HS-27A (cell line): ENCODE data around the gene ARL15.

Source experiments
- DNase-seq: peaks from one replicate; pipeline ENCODE4 v3.0.0-alpha.2; 2012; ENCODE audit warnings: low read depth, missing footprints

ARL15 gene

DNA sequence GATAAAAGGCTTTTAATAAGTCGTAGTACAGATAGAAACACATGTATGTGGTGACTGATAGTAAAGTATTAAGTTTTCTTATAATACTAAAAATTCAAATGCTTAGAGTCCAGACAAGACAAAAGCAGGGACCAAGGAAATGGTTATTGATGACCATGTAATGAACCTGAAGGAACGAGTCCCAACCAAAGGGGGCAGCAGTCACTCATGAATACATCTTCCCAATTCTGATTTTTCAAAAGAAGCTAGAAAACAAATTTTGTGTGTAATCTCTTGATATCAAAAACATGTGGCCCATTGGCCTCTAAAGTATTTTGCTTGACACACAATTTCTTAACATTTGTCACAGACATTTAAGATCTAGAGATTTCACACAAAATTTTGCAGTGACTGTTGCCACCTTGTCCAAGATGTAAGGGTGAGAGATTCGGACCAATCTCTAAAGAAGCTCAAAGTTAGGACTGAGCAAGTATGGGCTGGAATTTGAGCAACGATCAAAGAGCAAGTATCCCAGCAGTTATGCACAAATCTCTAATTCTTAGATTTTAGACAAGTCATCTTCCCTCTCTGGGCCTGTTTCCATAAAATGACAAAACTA lies 66.8 kb downstream of the ARL15 start:
- DNase-seq, result no peak

DNA sequence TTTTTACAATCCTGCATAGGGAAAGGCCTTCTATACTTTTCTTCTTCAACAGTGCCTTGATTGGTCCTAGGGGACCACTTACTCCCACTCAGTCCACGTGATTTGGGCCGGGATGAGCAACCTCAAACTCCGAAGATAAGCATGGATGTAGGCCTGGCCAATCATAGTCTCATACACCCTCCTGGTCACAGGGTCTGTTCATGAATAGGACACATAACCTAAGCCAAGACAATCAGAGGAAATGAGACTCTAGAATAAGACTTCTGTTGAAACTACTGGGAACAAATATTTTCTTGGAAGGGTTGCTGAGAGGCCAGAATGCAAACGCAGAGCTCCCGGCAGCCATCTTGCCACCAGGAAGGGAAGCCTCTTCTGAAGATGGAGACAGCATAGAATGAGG lies 68.1 kb downstream of the ARL15 start:
- no peak for DNase-seq

DNA sequence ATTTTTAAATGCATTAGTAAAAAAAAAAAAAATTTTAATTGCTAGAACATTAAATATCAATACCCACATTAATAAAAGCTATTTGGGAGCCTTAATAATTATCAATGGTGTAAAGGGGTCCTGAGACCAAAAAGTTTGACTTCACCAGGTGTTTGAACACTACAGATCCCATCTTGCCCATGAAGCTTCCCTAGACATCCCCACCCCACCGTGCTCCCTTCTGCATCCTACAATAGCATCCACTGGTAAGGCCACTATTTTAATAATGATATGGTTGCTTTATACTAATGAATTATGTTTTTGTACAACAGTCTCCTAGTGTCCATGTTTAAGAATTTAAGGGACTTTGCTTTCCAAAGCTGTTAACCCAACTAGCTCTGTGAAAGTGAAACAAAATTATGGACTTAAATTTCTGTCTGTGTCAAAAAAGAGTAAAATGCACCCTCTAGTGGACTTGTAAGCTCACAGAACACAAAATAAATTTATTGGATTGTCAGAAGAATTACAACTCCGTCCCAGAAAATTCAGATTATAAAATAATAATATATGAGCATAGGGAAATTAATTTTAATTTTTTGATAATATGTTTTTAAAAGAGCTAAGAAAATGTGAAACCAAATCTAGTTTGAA lies 76.0 kb downstream of the ARL15 start:
- DNase-seq, result no peak

DNA sequence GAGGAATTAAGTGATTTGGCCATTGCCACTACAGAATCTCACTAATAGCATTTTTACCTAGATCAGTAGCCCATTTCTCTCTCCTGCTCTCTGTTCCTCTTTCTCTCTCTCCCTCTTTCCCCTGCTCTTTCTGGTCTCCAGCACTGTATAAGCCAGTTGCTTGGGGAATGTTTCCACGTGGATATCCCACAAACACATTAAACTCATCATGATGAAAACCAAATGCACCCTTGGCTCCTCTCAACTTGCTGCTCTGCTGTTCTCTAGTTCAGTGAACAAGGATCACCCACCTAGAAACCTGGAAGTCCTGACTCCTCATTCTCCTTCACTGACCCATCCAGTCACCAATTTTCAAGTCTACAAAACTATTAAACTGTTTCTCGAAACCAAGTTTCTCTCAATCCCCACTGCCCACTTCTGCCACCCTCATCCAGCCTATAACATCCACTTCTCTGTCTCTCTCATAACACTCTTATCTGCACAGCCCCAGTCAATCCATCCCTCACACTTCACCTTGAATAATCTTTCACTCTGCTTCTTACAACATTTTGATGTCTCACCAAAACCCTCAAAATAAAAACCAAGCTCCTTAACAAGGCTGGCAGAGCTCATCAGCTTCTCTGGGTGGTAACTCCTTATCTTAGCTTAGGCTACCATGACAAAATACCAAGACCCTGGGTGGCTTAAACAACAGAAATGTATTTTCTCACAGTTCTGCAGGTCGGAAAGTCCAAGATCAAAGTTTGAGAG lies 79.3 kb downstream of the ARL15 start:
- no peak for DNase-seq

DNA sequence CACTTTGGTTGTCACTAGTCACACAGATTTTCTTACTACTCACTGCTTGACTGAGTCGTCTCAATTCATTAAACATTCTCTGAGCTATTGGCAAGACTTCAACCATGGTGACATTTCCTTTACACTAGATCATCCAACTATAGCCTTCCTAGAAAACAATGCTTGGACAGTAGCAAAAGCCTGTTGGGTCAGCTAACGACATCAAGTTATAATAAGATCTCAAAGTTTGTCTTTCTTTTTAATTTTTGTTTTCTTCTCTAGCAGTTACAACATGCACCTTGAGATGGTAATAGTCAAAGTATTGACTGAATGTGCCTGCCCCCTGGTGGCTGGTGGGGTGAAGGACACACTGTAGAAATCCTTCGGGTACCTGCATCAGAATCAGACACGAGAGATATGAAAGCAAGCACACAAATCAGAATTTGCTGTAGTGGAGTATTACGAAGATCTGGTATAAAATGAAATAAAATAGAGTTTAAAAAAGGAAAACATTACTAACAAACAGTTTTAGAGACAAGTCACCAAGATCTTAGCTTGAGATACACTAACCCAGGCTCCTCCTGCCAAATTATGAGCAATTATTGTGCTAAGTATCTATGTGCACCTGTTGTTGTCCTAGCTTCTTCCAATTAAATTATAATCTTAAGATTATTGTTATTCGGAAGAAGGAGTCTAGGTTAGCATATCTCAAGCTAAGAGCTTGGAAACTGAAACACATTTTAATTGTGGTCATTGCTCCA lies 81.2 kb downstream of the ARL15 start:
- no peak for DNase-seq

DNA sequence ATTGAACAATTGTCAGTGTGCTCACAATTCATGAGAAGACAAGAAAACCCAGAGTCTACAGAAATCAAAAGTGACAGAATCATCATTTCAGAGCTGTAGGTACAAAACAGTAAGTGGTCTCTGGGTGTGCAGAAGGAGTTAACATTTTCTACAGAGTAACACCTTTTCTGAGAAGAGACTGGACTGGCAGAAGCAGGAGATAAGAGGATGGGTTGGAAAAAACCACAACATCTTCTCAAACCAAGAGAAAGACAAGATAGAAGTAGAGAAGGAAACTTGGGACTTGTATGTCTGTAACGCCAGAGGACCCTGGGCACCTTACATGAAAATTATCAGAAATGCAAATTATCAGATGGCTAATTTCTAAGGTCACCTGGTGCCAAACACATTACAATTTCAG lies 82.6 kb downstream of the ARL15 start:
- no peak for DNase-seq

DNA sequence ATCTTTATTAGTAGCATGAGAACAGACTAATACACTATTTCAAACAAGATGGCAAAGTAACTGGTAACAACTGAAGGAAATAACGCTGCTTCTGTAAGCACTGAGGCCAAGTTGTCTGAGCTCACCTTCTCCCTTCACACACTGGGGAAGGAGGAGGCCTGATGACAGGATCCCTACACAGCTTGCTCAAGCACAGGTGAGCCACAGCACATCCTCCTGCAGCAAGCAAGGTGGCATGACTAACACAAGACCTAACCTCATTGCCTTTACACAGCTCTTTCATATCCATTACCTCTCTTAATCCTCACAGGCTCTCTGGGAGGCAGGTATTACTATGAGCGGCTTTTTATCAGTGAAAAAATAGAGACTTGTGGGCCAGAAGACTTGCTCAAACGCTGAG lies 83.3 kb downstream of the ARL15 start:
- DNase-seq, result no peak

DNA sequence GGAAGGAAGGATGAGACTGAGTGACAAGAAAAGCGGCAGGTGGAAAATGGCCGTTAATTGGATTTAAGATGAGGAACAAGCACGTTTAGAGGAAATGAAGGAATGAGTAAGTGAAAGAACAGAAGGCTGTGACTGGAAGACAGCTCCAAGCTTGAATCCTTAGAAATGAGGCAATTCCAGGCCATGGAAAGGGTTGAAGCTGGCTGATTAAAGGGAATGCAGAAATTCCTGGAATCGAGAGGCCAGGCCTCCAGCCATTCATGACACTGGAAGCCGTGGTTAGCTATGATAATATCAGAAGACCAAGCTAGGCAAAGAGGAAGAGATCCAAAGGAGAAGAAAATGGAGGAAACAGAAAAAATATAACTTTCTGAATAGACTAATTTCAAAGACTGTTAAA lies 84.2 kb downstream of the ARL15 start:
- no peak for DNase-seq

DNA sequence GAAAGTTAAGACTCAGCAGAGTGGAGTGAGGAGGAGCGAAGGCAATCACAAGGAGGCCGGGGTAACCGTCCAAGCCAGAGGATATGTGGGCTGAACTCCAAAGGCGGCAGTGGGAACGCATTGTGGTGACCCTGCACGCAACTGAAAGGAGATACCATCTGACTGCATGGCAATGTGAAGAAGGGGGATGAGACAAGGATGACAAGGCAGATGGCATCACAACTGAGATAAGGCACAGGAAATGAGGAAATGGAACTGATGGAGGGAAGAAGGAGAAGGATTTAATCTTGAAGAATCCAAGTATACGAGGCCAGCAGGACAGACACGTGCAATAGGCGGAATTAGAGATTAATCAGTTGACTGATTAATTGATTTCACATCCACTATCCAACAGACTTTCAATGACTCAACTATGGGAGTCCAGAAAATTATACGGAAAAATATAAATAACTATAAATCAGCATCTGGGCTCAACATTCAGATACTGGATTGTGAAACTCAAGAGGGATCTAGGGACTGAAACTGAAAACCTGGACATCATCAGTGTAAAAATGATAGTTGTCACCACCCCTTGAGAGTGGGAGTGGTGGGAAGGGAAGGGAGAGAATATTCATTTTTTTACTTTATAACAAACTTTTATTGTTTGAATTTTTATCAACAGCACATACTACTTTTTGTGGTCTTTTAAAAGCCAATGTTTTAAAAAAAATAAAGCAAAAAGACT lies 86.1 kb downstream of the ARL15 start:
- no peak for DNase-seq

DNA sequence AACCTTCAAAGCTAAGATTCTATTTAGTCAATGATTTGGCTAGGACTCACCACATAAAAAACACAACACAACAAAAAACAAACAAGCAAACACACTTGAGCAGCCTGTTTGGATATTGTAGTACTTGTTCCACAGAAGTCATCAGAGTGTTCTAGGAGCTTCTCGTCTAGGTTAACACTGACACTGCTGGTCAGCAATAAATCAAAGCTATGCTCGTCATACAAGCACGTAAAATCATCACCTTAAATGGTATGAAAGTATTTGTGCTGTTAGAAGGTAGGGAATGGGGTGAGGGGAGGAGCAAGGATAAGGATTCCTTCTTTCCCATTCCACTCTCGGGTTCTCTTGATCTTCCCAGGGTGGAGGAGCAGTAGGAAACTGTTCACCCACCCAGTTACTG lies 88.0 kb downstream of the ARL15 start:
- no peak for DNase-seq

DNA sequence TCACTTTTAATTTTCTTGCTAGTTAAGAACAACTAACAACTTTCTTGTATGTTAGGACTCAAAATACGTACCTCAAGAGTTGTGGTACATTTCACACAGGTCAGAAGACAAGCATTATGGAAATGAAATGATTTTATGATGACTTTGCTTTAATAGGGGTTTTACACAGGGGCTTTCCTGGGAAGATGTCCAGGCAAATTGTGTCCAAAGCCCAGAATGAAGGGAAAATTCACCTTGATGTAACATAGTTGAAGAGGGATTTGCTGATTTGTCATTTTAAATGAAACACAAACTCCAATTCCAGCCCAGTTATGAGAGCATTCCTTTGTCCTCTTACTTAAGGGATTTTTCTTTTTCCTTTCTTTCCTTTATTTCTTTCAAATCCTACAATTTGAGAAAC lies 89.2 kb downstream of the ARL15 start:
- DNase-seq, result no peak

DNA sequence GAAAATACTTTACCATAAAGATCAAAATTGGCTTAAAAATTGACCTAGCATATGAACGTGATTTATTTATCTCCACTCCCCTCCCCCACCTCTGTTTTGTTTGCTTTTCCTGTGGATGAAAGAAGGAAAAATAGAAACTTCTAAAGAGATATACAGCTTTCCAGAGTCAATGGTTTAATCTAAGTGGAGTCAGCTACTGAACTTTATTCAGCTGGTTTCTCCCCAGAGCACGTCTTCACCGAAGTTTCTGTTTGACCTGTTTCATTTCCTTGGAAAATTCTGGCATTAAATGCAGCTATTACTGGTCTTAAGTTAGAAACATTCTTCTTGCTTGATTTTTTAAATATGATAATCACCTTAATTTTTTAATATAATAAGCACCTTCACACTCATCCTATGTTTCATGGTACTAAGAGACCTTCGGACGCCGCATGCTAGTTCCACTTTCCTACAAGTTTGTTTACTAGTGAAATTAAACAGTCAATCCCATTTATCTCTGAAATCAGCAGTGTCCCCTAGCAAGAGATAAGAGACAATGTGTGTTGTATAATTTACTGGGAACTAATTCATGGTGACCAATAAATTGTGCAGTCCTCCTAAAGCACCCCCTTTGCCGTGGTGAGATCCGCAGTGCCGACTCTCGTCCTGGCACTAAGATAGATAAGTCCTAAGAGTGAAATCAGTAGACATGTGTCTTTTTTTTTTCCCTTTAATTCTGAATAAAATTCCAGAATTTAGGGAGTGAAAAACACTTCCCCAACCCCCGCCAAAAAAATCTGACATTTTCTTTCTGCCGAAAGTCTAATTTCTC lies 89.9 kb downstream of the ARL15 start:
- DNase-seq, result no peak

DNA sequence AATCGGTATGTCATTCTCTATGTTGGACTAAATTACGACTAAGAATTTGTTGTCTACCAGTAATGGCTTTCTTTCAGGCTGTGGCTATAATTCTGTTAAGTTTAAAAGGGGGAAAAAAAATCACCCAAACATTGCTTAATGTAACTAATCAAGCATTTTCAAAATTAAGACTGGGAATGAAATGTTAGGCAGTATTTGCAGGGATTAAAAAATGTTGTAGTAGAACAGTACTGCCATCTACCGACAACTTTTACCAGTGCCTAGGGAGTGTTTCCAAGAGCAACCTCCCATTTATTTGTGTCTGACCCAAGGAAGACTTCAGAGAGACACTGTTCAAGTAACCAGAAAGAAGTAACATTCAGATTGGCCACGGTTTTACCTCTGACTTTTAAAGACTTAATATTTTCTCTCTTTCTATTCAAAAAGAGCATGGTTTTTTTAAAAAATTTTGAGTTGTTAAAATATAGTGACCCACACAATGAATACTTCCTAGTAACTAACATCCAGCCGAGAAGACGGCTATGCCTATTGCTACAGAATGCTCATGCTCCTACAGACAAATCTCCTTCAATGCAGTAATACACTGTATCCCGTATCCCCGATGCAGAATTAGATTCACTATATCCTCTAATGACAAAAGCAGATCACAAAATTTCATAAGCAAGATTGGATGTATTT lies 92.4 kb downstream of the ARL15 start:
- peak; percentile 27 for DNase-seq

DNA sequence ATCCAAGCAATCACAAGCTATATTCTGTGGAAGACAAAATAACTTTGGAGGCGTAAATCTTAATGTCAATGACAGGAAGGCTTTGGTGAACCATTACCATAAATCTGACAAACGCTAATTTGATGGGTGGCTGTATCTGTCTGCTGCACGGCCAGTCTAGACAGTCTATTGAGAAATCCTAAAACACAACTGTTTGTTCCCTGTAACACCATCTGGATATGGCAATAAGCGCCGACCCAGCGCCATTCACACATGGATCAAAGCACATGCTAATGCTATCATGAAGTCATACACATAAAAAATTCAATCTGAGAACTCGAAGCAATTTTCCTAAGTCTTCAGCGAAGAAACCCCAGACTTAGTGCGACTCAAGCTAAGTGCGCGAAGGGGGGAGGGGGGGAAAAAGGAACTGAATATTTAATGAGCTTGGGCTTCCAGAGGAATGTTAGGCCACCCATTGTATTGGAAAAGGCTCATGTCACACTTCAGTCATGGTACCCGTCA lies 95.1 kb downstream of the ARL15 start:
- DNase-seq, result no peak

DNA sequence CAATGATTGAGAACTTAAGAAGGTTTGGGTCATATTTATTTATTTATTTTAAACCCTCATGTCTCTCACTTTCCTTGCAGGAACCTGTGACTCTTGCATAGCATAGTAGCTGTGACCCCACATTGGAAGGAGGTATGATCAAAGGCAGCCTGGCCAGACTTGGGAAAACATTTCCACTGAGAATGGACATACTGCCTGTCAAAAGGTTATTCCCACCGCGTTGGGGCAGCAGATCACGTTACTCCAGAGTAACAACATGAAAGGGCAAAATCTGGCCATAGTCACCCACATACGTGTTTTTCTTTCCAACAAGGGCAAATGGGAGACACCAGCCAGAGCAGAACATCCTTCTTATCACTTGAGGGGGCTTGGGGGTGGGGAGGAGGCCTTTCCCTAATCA lies 95.7 kb downstream of the ARL15 start:
- DNase-seq, result no peak

DNA sequence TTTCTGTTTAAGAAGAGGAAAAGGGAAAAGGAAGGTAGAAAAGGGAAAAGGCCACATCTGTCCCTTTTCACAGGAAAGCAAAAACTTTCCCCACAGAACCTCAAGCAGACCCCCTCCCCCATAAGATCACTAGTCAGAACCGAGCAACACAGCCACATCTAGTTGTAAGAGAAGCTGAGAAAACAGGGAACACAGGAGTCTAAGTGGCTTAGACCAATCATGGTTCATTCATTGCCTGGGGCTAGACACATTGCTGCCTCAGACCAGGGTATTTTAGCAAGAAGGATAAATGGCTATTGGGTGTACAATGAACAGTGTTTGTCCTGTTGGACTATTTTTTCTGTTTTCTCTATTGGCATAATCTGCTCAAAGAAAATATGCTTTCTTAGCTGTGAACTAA lies 98.0 kb downstream of the ARL15 start:
- DNase-seq, result no peak

DNA sequence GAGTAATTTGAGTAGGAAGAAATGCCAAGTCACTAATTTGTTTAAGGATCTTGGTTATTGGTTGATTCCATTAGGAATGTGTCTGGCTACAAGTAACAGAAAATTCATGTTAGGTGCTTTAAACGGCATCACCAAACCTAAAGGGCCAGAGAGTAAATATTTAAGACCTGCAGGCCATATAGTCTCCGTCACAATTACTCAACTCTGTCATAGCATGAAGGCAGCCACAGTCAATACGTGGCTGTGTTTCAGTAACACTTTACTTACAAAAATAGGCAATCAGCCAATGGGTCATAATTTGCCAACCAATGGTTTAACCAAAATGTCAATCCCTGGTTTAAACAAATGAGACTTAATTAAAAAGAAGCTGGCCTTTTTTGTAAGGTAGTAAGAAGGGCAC lies 98.5 kb downstream of the ARL15 start:
- no peak for DNase-seq

DNA sequence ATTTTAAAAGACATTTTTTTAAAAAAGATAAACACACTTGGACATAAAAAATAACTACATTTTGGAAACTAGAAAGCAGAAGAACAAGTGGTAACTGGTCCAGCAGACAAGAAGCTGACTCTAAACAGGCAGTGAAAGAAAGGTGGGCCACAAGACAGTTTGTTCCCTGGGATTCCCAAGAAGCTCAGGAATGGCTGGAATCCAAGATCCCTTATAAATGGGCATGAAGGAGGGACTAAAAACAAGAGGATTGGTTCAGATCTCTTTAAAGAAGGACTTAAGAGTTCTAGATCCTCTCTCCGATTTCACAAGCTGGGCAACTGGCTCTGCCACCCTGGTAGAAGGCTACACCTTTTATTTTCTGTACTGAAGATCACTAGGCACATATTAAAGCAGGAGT lies 102.8 kb downstream of the ARL15 start:
- DNase-seq, result no peak

DNA sequence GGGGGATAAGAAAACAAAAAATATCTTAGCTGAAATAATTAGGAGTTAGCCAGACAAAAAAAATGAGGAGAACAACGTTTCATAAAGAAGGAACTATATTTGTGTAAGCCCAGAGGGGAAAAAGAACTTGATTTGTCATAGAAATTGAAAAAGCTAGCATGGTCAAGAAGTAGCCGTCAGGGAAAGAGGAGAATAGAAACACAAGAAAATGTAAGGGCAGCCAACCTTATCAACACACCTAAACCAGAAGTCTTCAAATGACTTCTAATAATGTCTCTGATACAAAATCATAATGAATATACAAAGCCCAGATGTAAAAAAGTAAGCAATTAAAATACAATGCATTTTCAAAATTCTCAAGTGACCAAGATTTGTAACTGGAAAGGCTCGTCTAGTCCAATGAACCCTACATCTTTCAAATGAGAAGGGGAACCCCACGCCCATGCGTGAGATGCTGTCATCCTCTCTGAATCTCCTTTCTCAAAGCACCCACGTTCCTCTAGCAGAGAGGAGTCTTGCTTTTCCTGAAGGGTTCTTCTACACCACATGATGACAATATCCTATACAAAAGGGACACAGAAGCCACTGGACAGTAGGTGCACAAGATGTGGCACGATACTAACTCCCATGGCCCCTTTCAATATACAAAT lies 103.7 kb downstream of the ARL15 start:
- DNase-seq, result no peak

DNA sequence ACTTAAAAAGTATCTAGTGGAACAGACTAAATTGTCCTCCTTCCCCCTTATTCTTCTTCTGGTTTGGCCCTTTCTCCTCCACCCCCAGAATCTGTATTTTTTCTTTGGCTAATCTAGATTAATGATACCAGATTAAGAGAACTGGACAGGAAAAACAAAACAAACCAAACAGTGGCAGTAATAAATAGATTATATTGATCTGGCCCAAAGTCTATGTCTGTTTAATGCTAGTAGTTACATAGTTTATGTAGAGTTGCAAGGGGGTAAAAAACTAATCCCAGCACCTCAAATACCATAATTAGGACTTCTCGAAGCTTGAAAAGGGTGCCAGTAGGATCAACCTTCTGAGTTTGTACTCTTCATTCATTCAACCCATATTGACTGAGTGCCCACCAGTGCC lies 104.5 kb downstream of the ARL15 start:
- no peak for DNase-seq
